ENCODE data around the gene SLC44A3. TPM values are rescaled to one million over a fixed set of nuclear protein-coding genes. Genes with fewer than 3 reads are reported as not detected.

Gene SLC44A3
- total and polyA plus RNA-seq, 2 of the 4 experiments (the other 2 are of a cell fraction), result 0.31 to 0.54 TPM

DNA sequence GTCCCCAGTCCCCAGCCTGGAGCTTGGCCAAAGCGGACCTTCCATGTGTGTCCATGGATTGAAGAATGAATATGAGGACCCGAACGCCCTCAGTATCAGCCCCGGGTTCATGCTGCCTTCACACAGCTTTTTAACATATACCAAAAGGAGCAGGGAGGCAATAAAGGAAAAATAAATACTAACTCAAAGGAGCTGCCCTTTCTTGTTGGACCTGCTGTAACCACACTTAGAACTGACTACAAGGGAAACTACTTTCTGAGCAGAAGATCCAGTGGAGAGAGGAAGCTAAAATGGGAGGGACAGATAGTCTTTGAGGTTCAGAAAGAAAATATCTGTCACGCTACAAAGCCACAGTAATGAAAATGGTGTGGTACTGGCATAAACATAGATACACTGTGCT lies 58.2 kb downstream of the SLC44A3 start:
- CTCF ChIA-PET, result no interaction called here
- POLR2A ChIA-PET (ENCODE audit: unreplicated experiment), result no interaction called here

More for the DNA sequence above, 58.2 kb downstream of the SLC44A3 start:
- no peak overlapping the region for H3K14ac ChIP-seq (replicated peaks; ENCODE audit: low read depth, low read length)
- intact Hi-C loops (cut with micrococcal nuclease), result no loop called here
- H3K4me3 ChIP-seq (ENCODE audit: insufficient read depth, low read depth, low read length), result no peak overlapping the region
- no peak overlapping the region for H2BK5ac ChIP-seq (ENCODE audit: low read depth, low read length, poor library complexity, severe bottlenecking)
- no peak overlapping the region for H2BK120ac ChIP-seq (ENCODE audit: low read depth, low read length)
- H4K8ac ChIP-seq (ENCODE audit: low read depth in 2 of 2, low read length in 2 of 2), result no peak overlapping the region
- peaks cover 17% of the 10 kb centered on the region; the same call in 1 of the 2 replicates for H3K9me1 ChIP-seq (ENCODE audit: insufficient read depth, low read length)
- no peak overlapping the region for H4K5ac ChIP-seq (ENCODE audit: low read depth, low read length)
- H3K18ac ChIP-seq (ENCODE audit: low read depth, low read length), result no peak overlapping the region
- H3K27me3 ChIP-seq (ENCODE audit: control insufficient read depth, insufficient read depth, low read length), result no peaks in the 10 kb centered on the region
- no peak overlapping the region for H3K9ac ChIP-seq (ENCODE audit: low read depth, low read length)
- no peaks in the 10 kb centered on the region for H4K20me1 ChIP-seq (ENCODE audit: insufficient read depth, low read length)
- H3K4me1 ChIP-seq (ENCODE audit: control insufficient read depth, insufficient read depth, low read length), result peaks cover 14% of the 10 kb centered on the region
- DNase-seq, result no peak
- no peaks in the 10 kb centered on the region for H3K79me1 ChIP-seq (ENCODE audit: low read depth in 1 of 2, low read length in 2 of 2)
- TF ChIP-seq, protein P1, sequence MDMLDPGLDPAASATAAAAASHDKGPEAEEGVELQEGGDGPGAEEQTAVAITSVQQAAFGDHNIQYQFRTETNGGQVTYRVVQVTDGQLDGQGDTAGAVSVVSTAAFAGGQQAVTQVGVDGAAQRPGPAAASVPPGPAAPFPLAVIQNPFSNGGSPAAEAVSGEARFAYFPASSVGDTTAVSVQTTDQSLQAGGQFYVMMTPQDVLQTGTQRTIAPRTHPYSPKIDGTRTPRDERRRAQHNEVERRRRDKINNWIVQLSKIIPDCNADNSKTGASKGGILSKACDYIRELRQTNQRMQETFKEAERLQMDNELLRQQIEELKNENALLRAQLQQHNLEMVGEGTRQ (IDR thresholded peaks at IDR 0.05; ENCODE audit: low read depth, low read length), result no peak
- TF ChIP-seq, protein P2, sequence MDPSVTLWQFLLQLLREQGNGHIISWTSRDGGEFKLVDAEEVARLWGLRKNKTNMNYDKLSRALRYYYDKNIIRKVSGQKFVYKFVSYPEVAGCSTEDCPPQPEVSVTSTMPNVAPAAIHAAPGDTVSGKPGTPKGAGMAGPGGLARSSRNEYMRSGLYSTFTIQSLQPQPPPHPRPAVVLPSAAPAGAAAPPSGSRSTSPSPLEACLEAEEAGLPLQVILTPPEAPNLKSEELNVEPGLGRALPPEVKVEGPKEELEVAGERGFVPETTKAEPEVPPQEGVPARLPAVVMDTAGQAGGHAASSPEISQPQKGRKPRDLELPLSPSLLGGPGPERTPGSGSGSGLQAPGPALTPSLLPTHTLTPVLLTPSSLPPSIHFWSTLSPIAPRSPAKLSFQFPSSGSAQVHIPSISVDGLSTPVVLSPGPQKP (IDR thresholded peaks at IDR 0.05; ENCODE audit: borderline replicate concordance, low read depth, low read length), result no peak
- TF ChIP-seq MAZ (IDR thresholded peaks at IDR 0.05; ENCODE audit: borderline replicate concordance, low read depth, low read length) (no peak), POLR2A (IDR thresholded peaks at IDR 0.05; ENCODE audit: low read depth, low read length) (no peak), RFX5 (IDR thresholded peaks at IDR 0.05; ENCODE audit: low read depth, low read length) (no peak), NFE2L2 (IDR thresholded peaks at IDR 0.05; ENCODE audit: low read depth, low read length) (no peak), FOS (IDR thresholded peaks at IDR 0.05; ENCODE audit: low read depth, low read length) (no peak), SMC3 (IDR thresholded peaks at IDR 0.05; ENCODE audit: low read depth, low read length) (no peak), MAFK (IDR thresholded peaks at IDR 0.05; ENCODE audit: low read depth, low read length) (no peak), CEBPB (IDR thresholded peaks at IDR 0.05; ENCODE audit: low read depth, low read length) (no peak), RAD21 (IDR thresholded peaks at IDR 0.05; ENCODE audit: low read length) (no peak), MXI1 (IDR thresholded peaks at IDR 0.05; ENCODE audit: borderline replicate concordance, low read depth, low read length) (no peak), BHLHE40 (IDR thresholded peaks at IDR 0.05; ENCODE audit: low read depth, low read length) (no peak), RCOR1 (IDR thresholded peaks at IDR 0.05; ENCODE audit: insufficient replicate concordance, low read length) (no peak), CHD1 (IDR thresholded peaks at IDR 0.05; ENCODE audit: low read depth, low read length) (no peak)
- TF ChIP-seq, protein P3, sequence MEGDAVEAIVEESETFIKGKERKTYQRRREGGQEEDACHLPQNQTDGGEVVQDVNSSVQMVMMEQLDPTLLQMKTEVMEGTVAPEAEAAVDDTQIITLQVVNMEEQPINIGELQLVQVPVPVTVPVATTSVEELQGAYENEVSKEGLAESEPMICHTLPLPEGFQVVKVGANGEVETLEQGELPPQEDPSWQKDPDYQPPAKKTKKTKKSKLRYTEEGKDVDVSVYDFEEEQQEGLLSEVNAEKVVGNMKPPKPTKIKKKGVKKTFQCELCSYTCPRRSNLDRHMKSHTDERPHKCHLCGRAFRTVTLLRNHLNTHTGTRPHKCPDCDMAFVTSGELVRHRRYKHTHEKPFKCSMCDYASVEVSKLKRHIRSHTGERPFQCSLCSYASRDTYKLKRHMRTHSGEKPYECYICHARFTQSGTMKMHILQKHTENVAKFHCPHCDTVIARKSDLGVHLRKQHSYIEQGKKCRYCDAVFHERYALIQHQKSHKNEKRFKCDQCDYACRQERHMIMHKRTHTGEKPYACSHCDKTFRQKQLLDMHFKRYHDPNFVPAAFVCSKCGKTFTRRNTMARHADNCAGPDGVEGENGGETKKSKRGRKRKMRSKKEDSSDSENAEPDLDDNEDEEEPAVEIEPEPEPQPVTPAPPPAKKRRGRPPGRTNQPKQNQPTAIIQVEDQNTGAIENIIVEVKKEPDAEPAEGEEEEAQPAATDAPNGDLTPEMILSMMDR (conservative IDR thresholded peaks at IDR 0.05; ENCODE audit: low read depth, low read length), result no peak
- ATAC-seq (ENCODE audit: low read depth), result no peak
- H3K9me3 ChIP-seq (ENCODE audit: control insufficient read depth, insufficient read depth, low read length), result no peaks in the 10 kb centered on the region
- H4K91ac ChIP-seq (ENCODE audit: insufficient read depth, low read depth, low read length), result no peak overlapping the region
- dilution Hi-C loops (cut with HindIII; ENCODE audit: low sequenced_read_pairs, unreplicated experiment), result no loop called here
- H3K56ac ChIP-seq (ENCODE audit: extremely low read depth, insufficient read depth, low read length), result no peak overlapping the region
- no peak overlapping the region for H2AK9ac ChIP-seq (replicated peaks; ENCODE audit: low read depth, low read length, poor library complexity)
- no peak overlapping the region for H2BK15ac ChIP-seq (ENCODE audit: low read depth, low read length)
- H3K36me3 ChIP-seq (ENCODE audit: control insufficient read depth, insufficient read depth, low read length), result no peaks in the 10 kb centered on the region
- H3K23ac ChIP-seq (ENCODE audit: low read depth, low read length), result no peak overlapping the region
- no CpG with 5 or more reads among the region's 5 CpGs for WGBS, 2 experiments (ENCODE audit: extremely low coverage in 2 of 2, insufficient read length in 1 of 2)
- no peak overlapping the region for H2AFZ ChIP-seq (replicated peaks; ENCODE audit: low read length, poor library complexity)
- in situ Hi-C loops (cut with MboI; ENCODE audit: low sequenced_read_pairs), result no loop called here
- BruUV-seq (replicated peaks), result no TSS peak
- no peak overlapping the region for H3K4me2 ChIP-seq (ENCODE audit: low read depth, low read length)
- no peak overlapping the region for H3K27ac ChIP-seq (ENCODE audit: insufficient read depth, low read length)
- no peak overlapping the region for H2BK20ac ChIP-seq (ENCODE audit: low read depth, low read length)
- no peak overlapping the region for H3K4ac ChIP-seq (ENCODE audit: low read depth, low read length)
- no peak overlapping the region for H2AK5ac ChIP-seq (ENCODE audit: low read depth, low read length)

All from IMR-90 (cell line).